Osteocyte (in vitro differentiated cells): ENCODE results near the gene GIT1. TPM values are rescaled to one million over a fixed set of nuclear protein-coding genes. Genes with fewer than 3 reads are reported as not detected.

ENCODE experiments used
- DNase-seq: peaks from one replicate; pipeline ENCODE4 v3.0.0; 2021; ENCODE audit warnings: mixed read lengths; ENCODE audit not compliant: unreplicated experiment; ENCODE audit errors: extremely low spot score
- H3K27ac Mint-ChIP-seq: one replicate; pipeline ENCODE4 v1.8.0; 2021; ENCODE audit warnings: mild to moderate bottlenecking, mixed read lengths; ENCODE audit not compliant: unreplicated experiment
- H3K27me3 Mint-ChIP-seq: one replicate; pipeline ENCODE4 v1.8.0; 2021; ENCODE audit warnings: mixed read lengths; ENCODE audit not compliant: unreplicated experiment
- H3K36me3 Mint-ChIP-seq: one replicate; pipeline ENCODE4 v1.8.0; 2021; ENCODE audit warnings: mixed read lengths; ENCODE audit not compliant: unreplicated experiment
- H3K4me1 Mint-ChIP-seq: one replicate; pipeline ENCODE4 v1.8.0; 2021; ENCODE audit warnings: mixed read lengths; ENCODE audit not compliant: unreplicated experiment
- H3K4me3 Mint-ChIP-seq: one replicate; pipeline ENCODE4 v1.8.0; 2021; ENCODE audit warnings: mild to moderate bottlenecking, moderate library complexity, mixed read lengths; ENCODE audit not compliant: unreplicated experiment
- H3K9me3 Mint-ChIP-seq: one replicate; pipeline ENCODE4 v1.8.0; 2021; ENCODE audit warnings: mixed read lengths; ENCODE audit not compliant: unreplicated experiment
- total RNA-seq: library from RNA; stranded (reverse); gene quantifications from 2 replicates; pipeline ENCODE4 v1.2.1, GENCODE V29; 2021
- TF ChIP-seq, protein P1 (sequence below): fragments of 200-600 bp; sonication (generic); IDR thresholded peaks from 2 replicates; pipeline ENCODE4 v1.5.0; 2021; ENCODE audit warnings: antibody characterized with exemption, mild to moderate bottlenecking, moderate library complexity

GIT1 gene
- total RNA-seq, 1 donor from 2014 or later = 50.7 TPM

GRCh38 chr17:29555840-29556239 is 33.6 kb downstream of the GIT1 start:
- TF ChIP-seq, protein P1, sequence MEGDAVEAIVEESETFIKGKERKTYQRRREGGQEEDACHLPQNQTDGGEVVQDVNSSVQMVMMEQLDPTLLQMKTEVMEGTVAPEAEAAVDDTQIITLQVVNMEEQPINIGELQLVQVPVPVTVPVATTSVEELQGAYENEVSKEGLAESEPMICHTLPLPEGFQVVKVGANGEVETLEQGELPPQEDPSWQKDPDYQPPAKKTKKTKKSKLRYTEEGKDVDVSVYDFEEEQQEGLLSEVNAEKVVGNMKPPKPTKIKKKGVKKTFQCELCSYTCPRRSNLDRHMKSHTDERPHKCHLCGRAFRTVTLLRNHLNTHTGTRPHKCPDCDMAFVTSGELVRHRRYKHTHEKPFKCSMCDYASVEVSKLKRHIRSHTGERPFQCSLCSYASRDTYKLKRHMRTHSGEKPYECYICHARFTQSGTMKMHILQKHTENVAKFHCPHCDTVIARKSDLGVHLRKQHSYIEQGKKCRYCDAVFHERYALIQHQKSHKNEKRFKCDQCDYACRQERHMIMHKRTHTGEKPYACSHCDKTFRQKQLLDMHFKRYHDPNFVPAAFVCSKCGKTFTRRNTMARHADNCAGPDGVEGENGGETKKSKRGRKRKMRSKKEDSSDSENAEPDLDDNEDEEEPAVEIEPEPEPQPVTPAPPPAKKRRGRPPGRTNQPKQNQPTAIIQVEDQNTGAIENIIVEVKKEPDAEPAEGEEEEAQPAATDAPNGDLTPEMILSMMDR = no peak
- no peaks in the 10 kb centered on the region for H3K9me3 Mint-ChIP-seq
- no peak overlapping the region for H3K4me3 Mint-ChIP-seq
- no peaks in the 10 kb centered on the region for H3K4me1 Mint-ChIP-seq
- H3K27ac Mint-ChIP-seq = no peak overlapping the region
- no peak for DNase-seq
- no peaks in the 10 kb centered on the region for H3K27me3 Mint-ChIP-seq
- H3K36me3 Mint-ChIP-seq = no peaks in the 10 kb centered on the region

DNA sequence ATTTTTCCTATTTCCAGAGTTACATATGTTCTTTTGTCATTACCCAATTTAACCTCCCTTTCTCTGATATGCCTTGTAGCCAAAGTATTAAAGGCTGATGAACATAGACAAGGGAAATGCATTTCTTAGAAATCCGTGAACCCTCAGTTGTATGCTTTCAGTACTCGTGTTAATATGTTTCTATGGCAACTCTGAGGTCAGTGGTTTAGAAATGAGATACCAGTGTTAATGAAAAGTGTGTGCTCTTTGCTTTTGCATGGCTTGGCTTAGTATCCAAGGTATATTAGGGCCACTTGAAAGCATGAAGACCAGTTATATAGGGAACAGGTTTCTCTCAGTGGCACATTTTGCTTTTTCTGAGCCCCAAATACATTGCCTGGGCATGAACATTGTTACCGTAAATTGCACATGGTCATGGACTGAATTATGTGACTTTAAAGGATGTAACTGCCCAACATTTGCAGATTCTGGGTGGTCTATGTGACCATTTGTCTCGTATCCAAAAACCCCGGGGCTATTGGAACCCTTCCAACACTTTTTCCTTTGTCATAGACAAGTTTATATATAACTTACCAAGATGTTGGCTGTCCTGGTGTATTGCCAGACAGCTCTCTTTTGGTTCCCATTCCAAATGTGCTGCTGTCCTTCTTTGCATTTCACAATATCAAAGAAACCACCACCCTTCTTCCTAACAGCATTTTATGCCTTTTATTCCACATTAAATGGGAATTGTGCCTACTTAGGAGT is 40.1 kb downstream of the GIT1 start:
- TF ChIP-seq, protein P1 = no peak
- Mint-ChIP-seq H3K27me3 (no peaks in the 10 kb centered on the region), H3K27ac (no peak overlapping the region), H3K4me1 (peaks cover 11% of the 10 kb centered on the region), H3K9me3 (no peaks in the 10 kb centered on the region), H3K36me3 (peaks cover 5% of the 10 kb centered on the region), H3K4me3 (no peak overlapping the region)
- DNase-seq = no peak

DNA sequence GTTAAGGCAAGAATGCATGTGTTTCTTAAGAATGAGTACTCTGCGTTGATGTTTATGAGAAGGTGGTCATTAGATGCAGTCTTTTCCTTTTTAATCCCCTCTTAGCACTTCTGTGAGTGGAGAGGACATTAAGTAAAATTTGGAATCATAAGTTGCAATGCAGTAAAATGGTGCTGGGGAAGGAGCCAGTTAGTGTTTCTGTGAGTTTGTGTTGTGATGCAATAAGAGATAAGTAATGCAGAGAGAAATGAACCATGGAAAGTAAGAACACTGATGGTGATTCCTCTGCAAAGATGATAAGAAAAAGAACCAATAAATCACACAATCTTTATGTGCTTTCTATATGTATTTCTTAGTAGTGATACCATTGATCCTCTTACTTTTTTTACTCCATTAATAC is 42.6 kb downstream of the GIT1 start:
- DNase-seq = no peak
- Mint-ChIP-seq H3K27ac (peak overlapping the region; percentile 20), H3K4me3 (no peak overlapping the region), H3K9me3 (no peaks in the 10 kb centered on the region), H3K27me3 (no peaks in the 10 kb centered on the region), H3K36me3 (peaks cover 23% of the 10 kb centered on the region), H3K4me1 (peaks cover 11% of the 10 kb centered on the region)
- TF ChIP-seq, protein P1 = no peak

GRCh38 chr17:29546085-29546484 is 43.4 kb downstream of the GIT1 start:
- H3K9me3 Mint-ChIP-seq = no peaks in the 10 kb centered on the region
- TF ChIP-seq, protein P1 = no peak
- H3K4me1 Mint-ChIP-seq = peaks cover 11% of the 10 kb centered on the region
- no peak overlapping the region for H3K27ac Mint-ChIP-seq
- H3K36me3 Mint-ChIP-seq = peaks cover 23% of the 10 kb centered on the region
- no peak overlapping the region for H3K4me3 Mint-ChIP-seq
- DNase-seq = no peak
- no peaks in the 10 kb centered on the region for H3K27me3 Mint-ChIP-seq

GRCh38 chr17:29544066-29544465 is 45.4 kb downstream of the GIT1 start:
- TF ChIP-seq, protein P1 = no peak
- no peak for DNase-seq
- peaks cover 2% of the 10 kb centered on the region for H3K4me1 Mint-ChIP-seq
- no peak overlapping the region for H3K27ac Mint-ChIP-seq
- no peaks in the 10 kb centered on the region for H3K27me3 Mint-ChIP-seq
- H3K36me3 Mint-ChIP-seq = peaks cover 24% of the 10 kb centered on the region
- no peak overlapping the region for H3K4me3 Mint-ChIP-seq
- H3K9me3 Mint-ChIP-seq = no peaks in the 10 kb centered on the region
